Neural cell (in vitro differentiated cells): ENCODE measurements around the gene IFT122. TPM values are rescaled to one million over a fixed set of nuclear protein-coding genes. Genes with fewer than 3 reads are reported as not detected.

ENCODE experiments used
- H2AFZ ChIP-seq: fragments of 200-600, 300-800 bp; sonication (generic), shearing (Covaris generic); 2 replicates; pipeline ENCODE4 v1.6.0; 2014; ENCODE audit warnings: low read depth, mild to moderate bottlenecking, antibody characterized with exemption, low read length, moderate library complexity
- H3F3A ChIP-seq: fragments of 200-600 bp; shearing (Covaris generic); 2 replicates; pipeline ENCODE4 v1.6.1; 2016; ENCODE audit warnings: mild to moderate bottlenecking, moderate library complexity, mixed read lengths, antibody characterized with exemption, low read length; ENCODE audit not compliant: insufficient read depth, poor library complexity, severe bottlenecking
- H3K27ac ChIP-seq: fragments of 200-600, 300-800 bp; sonication (generic), shearing (Covaris generic); 2 replicates; pipeline ENCODE4 v1.5.1; 2014; ENCODE audit warnings: mild to moderate bottlenecking, low read length, moderate library complexity
- H3K27me3 ChIP-seq: fragments of 300-800, 200-600 bp; sonication (generic), shearing (Covaris generic); 2 replicates; pipeline ENCODE4 v1.6.0; 2014; ENCODE audit warnings: mild to moderate bottlenecking, low read depth, low read length, moderate library complexity; ENCODE audit not compliant: insufficient read depth
- H3K36me3 ChIP-seq: fragments of 300-800, 200-600 bp; sonication (generic), shearing (Covaris generic); 2 replicates; pipeline ENCODE4 v1.5.1; 2014; ENCODE audit warnings: mild to moderate bottlenecking, antibody characterized with exemption, low read length, moderate library complexity; ENCODE audit not compliant: insufficient read depth
- H3K4me2 ChIP-seq: fragments of 300-800, 200-600 bp; sonication (generic), shearing (Covaris generic); 2 replicates; pipeline ENCODE4 v1.6.0; 2014; ENCODE audit warnings: mild to moderate bottlenecking, low read length
- H3K4me3 ChIP-seq: fragments of 300-800, 200-600 bp; sonication (generic), shearing (Covaris generic); 2 replicates; pipeline ENCODE4 v1.5.1; 2014; ENCODE audit warnings: mild to moderate bottlenecking, low read length, moderate library complexity
- H3K79me2 ChIP-seq: fragments of 200-600 bp; shearing (Covaris generic); replicated peaks from 2 replicates; pipeline ENCODE4 v1.6.0; 2014; ENCODE audit warnings: mild to moderate bottlenecking, low read length, moderate library complexity; ENCODE audit not compliant: insufficient read depth
- H3K9ac ChIP-seq: fragments of 300-800, 200-600 bp; sonication (generic), shearing (Covaris generic); 2 replicates; pipeline ENCODE4 v1.6.1; 2016; ENCODE audit warnings: mild to moderate bottlenecking, low read length, mixed read lengths
- H3K9me2 ChIP-seq: fragments of 200-600 bp; shearing (Covaris generic); 2 replicates; pipeline ENCODE4 v1.6.1; 2016; ENCODE audit warnings: mild to moderate bottlenecking, low read length, mixed read lengths; ENCODE audit not compliant: insufficient read depth
- H3K9me3 ChIP-seq: fragments of 200-600, 300-800 bp; sonication (generic), shearing (Covaris generic); 2 replicates; pipeline ENCODE4 v1.6.1; 2016; ENCODE audit warnings: mild to moderate bottlenecking, mixed run types, low read length, moderate library complexity, mixed read lengths
- H4K20me1 ChIP-seq: fragments of 200-600 bp; shearing (Covaris generic); 2 replicates; pipeline ENCODE4 v1.6.1; 2016; ENCODE audit warnings: mild to moderate bottlenecking, mixed run types; ENCODE audit not compliant: insufficient read depth
- CTCF ChIP-seq: fragments of 450-650 bp; IDR thresholded peaks from 2 replicates; pipeline ENCODE4 v1.5.1; 2014; ENCODE audit warnings: antibody characterized with exemption, mild to moderate bottlenecking, moderate library complexity; ENCODE audit not compliant: poor library complexity, severe bottlenecking
- EP300 ChIP-seq: fragments of 450-650 bp; conservative IDR thresholded peaks from 2 replicates; pipeline ENCODE4 v1.6.1; 2014; ENCODE audit warnings: antibody characterized with exemption, mild to moderate bottlenecking, moderate library complexity; ENCODE audit not compliant: poor library complexity, severe bottlenecking
- EZH2 ChIP-seq: fragments of 200-600, 300-800 bp; shearing (Covaris generic), sonication (generic); IDR thresholded peaks from 2 replicates; pipeline ENCODE4 v1.6.1; 2014; ENCODE audit warnings: antibody characterized with exemption, low read length, borderline replicate concordance, mild to moderate bottlenecking; ENCODE audit not compliant: insufficient read depth, poor library complexity, severe bottlenecking
- MXI1 ChIP-seq: fragments of 450-650 bp; conservative IDR thresholded peaks from 2 replicates; pipeline ENCODE4 v1.6.1; 2014; ENCODE audit warnings: antibody characterized with exemption, mild to moderate bottlenecking; ENCODE audit not compliant: poor library complexity, severe bottlenecking
- POLR2AphosphoS5 ChIP-seq: IDR thresholded peaks from 2 replicates; pipeline ENCODE4 v1.6.1; 2012
- RAD21 ChIP-seq: fragments of 450-650 bp; conservative IDR thresholded peaks from 2 replicates; pipeline ENCODE4 v1.6.1; 2014; ENCODE audit warnings: antibody characterized with exemption, mild to moderate bottlenecking, moderate library complexity
- SMC3 ChIP-seq: fragments of 450-650 bp; conservative IDR thresholded peaks from 2 replicates; pipeline ENCODE4 v1.6.1; 2014; ENCODE audit warnings: antibody characterized with exemption, mild to moderate bottlenecking, moderate library complexity; ENCODE audit not compliant: poor library complexity
- TAF1 ChIP-seq: IDR thresholded peaks from 2 replicates; pipeline ENCODE4 v1.6.1; 2012; ENCODE audit warnings: low read depth
- polyA plus RNA-seq: library from polyadenylated mRNA; depleted of rRNA; stranded (reverse); fragments of >200 nt; gene quantifications from 2 replicates; pipeline ENCODE4 v1.2.3, GENCODE V29; 2014
- TF ChIP-seq, protein P1 (sequence below): IDR thresholded peaks from 2 replicates; pipeline ENCODE4 v1.6.1; 2012; ENCODE audit warnings: borderline replicate concordance

The IFT122 gene
- polyA plus RNA-seq, 1 donor from 2014 or later = 28.3 TPM

- H3F3A ChIP-seq = no peaks in the 10 kb centered on the region
- no peaks in the 10 kb centered on the region for H3K36me3 ChIP-seq
- H3K79me2 ChIP-seq = no peaks in the 10 kb centered on the region
- H3K4me3 ChIP-seq = no peak overlapping the region
- H3K4me2 ChIP-seq = no peak overlapping the region
- H3K27ac ChIP-seq = no peak overlapping the region
- H3K9me2 ChIP-seq = no peaks in the 10 kb centered on the region
- H3K9me3 ChIP-seq = no peaks in the 10 kb centered on the region
- H3K9ac ChIP-seq = no peak overlapping the region
- no peaks in the 10 kb centered on the region for H4K20me1 ChIP-seq
- H2AFZ ChIP-seq = no peak overlapping the region
- TF ChIP-seq SMC3 = no peak
- TF ChIP-seq CTCF = no peak
- TF ChIP-seq POLR2AphosphoS5 = no peak
- no peak for TF ChIP-seq EP300
- TF ChIP-seq MXI1 = no peak
- TF ChIP-seq EZH2 = no peak
- no peak for TF ChIP-seq TAF1
- TF ChIP-seq, protein P1, sequence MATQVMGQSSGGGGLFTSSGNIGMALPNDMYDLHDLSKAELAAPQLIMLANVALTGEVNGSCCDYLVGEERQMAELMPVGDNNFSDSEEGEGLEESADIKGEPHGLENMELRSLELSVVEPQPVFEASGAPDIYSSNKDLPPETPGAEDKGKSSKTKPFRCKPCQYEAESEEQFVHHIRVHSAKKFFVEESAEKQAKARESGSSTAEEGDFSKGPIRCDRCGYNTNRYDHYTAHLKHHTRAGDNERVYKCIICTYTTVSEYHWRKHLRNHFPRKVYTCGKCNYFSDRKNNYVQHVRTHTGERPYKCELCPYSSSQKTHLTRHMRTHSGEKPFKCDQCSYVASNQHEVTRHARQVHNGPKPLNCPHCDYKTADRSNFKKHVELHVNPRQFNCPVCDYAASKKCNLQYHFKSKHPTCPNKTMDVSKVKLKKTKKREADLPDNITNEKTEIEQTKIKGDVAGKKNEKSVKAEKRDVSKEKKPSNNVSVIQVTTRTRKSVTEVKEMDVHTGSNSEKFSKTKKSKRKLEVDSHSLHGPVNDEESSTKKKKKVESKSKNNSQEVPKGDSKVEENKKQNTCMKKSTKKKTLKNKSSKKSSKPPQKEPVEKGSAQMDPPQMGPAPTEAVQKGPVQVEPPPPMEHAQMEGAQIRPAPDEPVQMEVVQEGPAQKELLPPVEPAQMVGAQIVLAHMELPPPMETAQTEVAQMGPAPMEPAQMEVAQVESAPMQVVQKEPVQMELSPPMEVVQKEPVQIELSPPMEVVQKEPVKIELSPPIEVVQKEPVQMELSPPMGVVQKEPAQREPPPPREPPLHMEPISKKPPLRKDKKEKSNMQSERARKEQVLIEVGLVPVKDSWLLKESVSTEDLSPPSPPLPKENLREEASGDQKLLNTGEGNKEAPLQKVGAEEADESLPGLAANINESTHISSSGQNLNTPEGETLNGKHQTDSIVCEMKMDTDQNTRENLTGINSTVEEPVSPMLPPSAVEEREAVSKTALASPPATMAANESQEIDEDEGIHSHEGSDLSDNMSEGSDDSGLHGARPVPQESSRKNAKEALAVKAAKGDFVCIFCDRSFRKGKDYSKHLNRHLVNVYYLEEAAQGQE = no peak
- TF ChIP-seq RAD21 = no peak
- no peaks in the 10 kb centered on the region for H3K27me3 ChIP-seq
Observed at GRCh38 chr3:129469026-129469425, 29.0 kb downstream of the IFT122 start.

DNA sequence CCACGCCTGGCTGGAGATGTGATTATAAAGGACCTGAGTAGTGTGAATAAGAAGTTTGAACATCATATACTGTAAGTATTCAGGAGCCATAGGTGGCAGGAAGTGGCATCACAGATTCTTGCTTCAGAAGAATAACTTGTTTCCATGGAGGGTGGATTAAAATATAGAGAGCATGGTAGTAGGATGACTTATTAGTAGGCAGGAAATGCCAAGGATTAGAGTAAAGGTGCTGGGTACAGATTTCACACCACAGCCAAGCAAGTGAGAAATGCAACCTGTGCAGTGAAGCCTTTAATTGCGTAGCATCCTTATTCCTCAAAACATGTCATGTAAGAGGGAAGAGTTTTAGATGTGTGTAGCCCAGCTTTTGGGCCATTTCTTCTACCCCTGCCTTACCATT is 30.8 kb downstream of the IFT122 start:
- Histone ChIP-seq H3K27me3 (no peaks in the 10 kb centered on the region), H4K20me1 (no peaks in the 10 kb centered on the region), H3K27ac (no peak overlapping the region), H3K36me3 (no peaks in the 10 kb centered on the region), H3K4me2 (no peak overlapping the region), H3F3A (no peaks in the 10 kb centered on the region), H2AFZ (no peak overlapping the region), H3K79me2 (no peaks in the 10 kb centered on the region), H3K9me2 (no peaks in the 10 kb centered on the region), H3K4me3 (no peak overlapping the region), H3K9me3 (no peaks in the 10 kb centered on the region), H3K9ac (no peak overlapping the region)
- TF ChIP-seq MXI1 (no peak), EZH2 (no peak), RAD21 (no peak), SMC3 (no peak), TAF1 (no peak), POLR2AphosphoS5 (no peak), EP300 (no peak), CTCF (no peak)
- TF ChIP-seq, protein P1 = no peak
